ENCODE data around the gene SOCS3.

DNA sequence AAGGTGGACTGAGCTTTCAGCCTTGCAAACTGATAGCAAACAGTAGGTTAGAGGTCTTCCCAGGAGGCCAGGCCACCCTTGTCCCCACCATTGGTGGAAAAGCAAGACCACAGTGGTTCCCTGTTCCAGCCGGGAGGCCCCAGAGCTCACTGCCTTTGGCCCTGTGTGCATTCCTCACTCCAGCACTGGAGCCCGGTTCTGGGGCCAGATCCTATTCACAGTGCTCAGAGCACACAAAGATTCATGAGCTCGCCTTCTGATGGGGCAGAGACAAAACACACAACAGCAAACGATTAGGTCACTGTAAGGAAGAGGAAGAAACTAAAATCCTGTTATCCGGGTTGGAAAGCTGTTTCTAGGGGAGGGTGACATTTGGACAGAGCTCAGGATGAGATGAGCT is 13.0 kb upstream of the SOCS3 start:
- TF ChIP-seq, protein P1, sequence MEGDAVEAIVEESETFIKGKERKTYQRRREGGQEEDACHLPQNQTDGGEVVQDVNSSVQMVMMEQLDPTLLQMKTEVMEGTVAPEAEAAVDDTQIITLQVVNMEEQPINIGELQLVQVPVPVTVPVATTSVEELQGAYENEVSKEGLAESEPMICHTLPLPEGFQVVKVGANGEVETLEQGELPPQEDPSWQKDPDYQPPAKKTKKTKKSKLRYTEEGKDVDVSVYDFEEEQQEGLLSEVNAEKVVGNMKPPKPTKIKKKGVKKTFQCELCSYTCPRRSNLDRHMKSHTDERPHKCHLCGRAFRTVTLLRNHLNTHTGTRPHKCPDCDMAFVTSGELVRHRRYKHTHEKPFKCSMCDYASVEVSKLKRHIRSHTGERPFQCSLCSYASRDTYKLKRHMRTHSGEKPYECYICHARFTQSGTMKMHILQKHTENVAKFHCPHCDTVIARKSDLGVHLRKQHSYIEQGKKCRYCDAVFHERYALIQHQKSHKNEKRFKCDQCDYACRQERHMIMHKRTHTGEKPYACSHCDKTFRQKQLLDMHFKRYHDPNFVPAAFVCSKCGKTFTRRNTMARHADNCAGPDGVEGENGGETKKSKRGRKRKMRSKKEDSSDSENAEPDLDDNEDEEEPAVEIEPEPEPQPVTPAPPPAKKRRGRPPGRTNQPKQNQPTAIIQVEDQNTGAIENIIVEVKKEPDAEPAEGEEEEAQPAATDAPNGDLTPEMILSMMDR (IDR thresholded peaks at IDR 0.05; ENCODE audit: low read length), result no peak
- no peak for TF ChIP-seq EZH2 (IDR thresholded peaks at IDR 0.05; ENCODE audit: borderline replicate concordance, low read length)
